Ishikawa (cell line): ENCODE data around the gene TSPYL4.

Experiments
- CREB1 ChIP-seq: IDR thresholded peaks from 2 replicates; pipeline ENCODE4 v1.6.1; 2012; ENCODE audit warnings: low read depth
- EGR1 ChIP-seq: IDR thresholded peaks from 2 replicates; pipeline ENCODE4 v1.6.1; 2012
- EP300 ChIP-seq: IDR thresholded peaks from 2 replicates; pipeline ENCODE4 v1.6.1; 2012; ENCODE audit warnings: borderline replicate concordance
- FOXM1 ChIP-seq: IDR thresholded peaks from 2 replicates; pipeline ENCODE4 v1.6.1; 2012; ENCODE audit warnings: low read depth, borderline replicate concordance
- YY1 ChIP-seq: IDR thresholded peaks from 2 replicates; pipeline ENCODE4 v1.6.1; 2012; ENCODE audit warnings: low read depth
- ZBTB7A ChIP-seq: IDR thresholded peaks from 2 replicates; pipeline ENCODE4 v1.6.1; 2012; ENCODE audit warnings: low read depth
- TF ChIP-seq, protein P1 (sequence below): IDR thresholded peaks from 2 replicates; pipeline ENCODE4 v1.6.1; 2012; ENCODE audit warnings: low read depth, mild to moderate bottlenecking
- TF ChIP-seq, protein P2 (sequence below): IDR thresholded peaks from 2 replicates; pipeline ENCODE4 v1.6.1; 2012

DNA sequence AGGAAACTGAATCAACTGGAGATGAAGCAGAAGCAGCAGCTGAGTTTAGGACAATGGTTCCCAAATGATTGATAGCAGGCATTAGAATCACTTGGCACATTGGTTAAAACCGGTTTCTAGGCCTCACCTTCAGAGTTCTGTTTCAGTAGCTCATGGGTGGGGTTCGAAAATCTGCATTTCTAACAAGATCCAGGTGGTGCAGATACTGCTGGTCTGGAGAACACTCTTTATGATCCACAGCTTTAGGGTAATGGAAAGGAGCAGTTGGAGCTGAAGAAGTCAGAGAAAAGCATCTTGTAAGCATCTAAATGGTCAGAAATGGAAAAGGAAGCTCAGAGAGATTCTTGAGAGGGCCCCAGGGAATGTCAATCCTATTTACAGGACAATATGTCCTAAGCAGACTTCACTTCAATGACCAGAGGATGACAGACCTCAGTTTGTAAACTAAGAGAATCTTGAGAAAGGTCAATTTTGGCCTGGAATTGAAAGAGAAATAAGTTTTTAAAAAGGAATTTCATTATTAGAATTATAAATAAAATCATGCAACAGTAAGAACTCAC lies 17.4 kb upstream of the TSPYL4 start:
- no peak for TF ChIP-seq EP300
- TF ChIP-seq EGR1, result no peak
- TF ChIP-seq, protein P1, sequence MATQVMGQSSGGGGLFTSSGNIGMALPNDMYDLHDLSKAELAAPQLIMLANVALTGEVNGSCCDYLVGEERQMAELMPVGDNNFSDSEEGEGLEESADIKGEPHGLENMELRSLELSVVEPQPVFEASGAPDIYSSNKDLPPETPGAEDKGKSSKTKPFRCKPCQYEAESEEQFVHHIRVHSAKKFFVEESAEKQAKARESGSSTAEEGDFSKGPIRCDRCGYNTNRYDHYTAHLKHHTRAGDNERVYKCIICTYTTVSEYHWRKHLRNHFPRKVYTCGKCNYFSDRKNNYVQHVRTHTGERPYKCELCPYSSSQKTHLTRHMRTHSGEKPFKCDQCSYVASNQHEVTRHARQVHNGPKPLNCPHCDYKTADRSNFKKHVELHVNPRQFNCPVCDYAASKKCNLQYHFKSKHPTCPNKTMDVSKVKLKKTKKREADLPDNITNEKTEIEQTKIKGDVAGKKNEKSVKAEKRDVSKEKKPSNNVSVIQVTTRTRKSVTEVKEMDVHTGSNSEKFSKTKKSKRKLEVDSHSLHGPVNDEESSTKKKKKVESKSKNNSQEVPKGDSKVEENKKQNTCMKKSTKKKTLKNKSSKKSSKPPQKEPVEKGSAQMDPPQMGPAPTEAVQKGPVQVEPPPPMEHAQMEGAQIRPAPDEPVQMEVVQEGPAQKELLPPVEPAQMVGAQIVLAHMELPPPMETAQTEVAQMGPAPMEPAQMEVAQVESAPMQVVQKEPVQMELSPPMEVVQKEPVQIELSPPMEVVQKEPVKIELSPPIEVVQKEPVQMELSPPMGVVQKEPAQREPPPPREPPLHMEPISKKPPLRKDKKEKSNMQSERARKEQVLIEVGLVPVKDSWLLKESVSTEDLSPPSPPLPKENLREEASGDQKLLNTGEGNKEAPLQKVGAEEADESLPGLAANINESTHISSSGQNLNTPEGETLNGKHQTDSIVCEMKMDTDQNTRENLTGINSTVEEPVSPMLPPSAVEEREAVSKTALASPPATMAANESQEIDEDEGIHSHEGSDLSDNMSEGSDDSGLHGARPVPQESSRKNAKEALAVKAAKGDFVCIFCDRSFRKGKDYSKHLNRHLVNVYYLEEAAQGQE, result no peak
- no peak for TF ChIP-seq YY1
- TF ChIP-seq FOXM1, result no peak
- TF ChIP-seq, protein P2, sequence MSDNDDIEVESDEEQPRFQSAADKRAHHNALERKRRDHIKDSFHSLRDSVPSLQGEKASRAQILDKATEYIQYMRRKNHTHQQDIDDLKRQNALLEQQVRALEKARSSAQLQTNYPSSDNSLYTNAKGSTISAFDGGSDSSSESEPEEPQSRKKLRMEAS, result no peak
- no peak for TF ChIP-seq CREB1
- TF ChIP-seq ZBTB7A, result no peak
